ENCODE results near the gene CACNB2. TPM values are rescaled to one million over a fixed set of nuclear protein-coding genes. Genes with fewer than 3 reads are reported as not detected.

CACNB2 gene
- total RNA-seq, 4 donors from 2014 or later: 0.13 to 1.5 (median 0.18) TPM; not detected in 1

- no peaks in the 10 kb centered on the region for H3K9me3 ChIP-seq
- intact Hi-C loops (cut with DNase I; ENCODE audit: low total_unique reads): no loop called here
- H3K27me3 ChIP-seq: no peaks in the 10 kb centered on the region
- no peaks in the 10 kb centered on the region for H3K4me1 ChIP-seq
- in situ Hi-C loops (cut with MboI; ENCODE audit: low sequenced_read_pairs in 4 of 4): no loop called here
- ATAC-seq (no peak), DNase-seq (no peak)
- H3K27ac ChIP-seq: no peak overlapping the region
- no peak overlapping the region for H3K4me3 ChIP-seq
- no peaks in the 10 kb centered on the region for H3K36me3 ChIP-seq
- TF ChIP-seq CTCF (IDR thresholded peaks at IDR 0.05 in 4 of 5, conservative IDR thresholded peaks at IDR 0.05 in 1 of 5): no peak
- TF ChIP-seq POLR2A (IDR thresholded peaks at IDR 0.05): no peak
Observed at GRCh38 chr10:18261063-18261610, 120.9 kb downstream of the CACNB2 start.

GRCh38 chr10:18261768-18262231 is 121.6 kb downstream of the CACNB2 start:
- intact Hi-C loops (cut with DNase I; ENCODE audit: low total_unique reads): no loop called here
- H3K27me3 ChIP-seq: no peaks in the 10 kb centered on the region
- no peaks in the 10 kb centered on the region for H3K9me3 ChIP-seq
- H3K27ac ChIP-seq: no peak overlapping the region
- H3K36me3 ChIP-seq: no peaks in the 10 kb centered on the region
- ATAC-seq (no peak), DNase-seq (no peak)
- in situ Hi-C loops (cut with MboI; ENCODE audit: low sequenced_read_pairs in 4 of 4): no loop called here
- H3K4me1 ChIP-seq: no peaks in the 10 kb centered on the region
- no peak for TF ChIP-seq CTCF (IDR thresholded peaks at IDR 0.05 in 4 of 5, conservative IDR thresholded peaks at IDR 0.05 in 1 of 5)
- TF ChIP-seq POLR2A (IDR thresholded peaks at IDR 0.05): no peak
- H3K4me3 ChIP-seq: no peak overlapping the region

DNA sequence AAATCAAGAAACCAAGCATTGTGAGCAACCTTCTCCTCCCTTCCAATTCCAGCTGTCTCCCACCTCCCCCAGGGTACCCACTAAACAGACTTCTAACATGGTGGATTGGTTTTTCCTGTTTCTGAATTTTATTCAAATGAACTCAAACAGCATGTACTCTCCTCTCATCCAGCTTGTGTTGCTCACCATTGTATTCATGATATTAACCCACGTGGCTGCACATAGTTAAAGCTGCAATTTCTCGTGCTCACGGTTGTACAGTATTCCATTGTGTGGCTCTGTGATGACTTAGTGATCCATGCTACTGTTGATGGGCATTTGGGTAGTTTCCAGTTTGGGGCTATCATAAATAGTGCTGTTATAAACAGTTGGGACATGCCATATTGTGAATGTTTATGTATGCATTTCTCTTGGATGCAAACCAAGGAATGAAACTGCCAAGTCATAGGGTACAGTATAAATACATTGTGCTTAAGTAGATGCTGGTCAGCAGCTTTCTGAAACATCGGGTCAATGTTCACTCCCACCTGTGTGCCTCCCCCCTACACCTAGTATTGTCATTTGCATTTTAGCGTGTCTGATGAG is 124.3 kb downstream of the CACNB2 start:
- Histone ChIP-seq H3K9me3 (no peaks in the 10 kb centered on the region), H3K27me3 (no peaks in the 10 kb centered on the region), H3K36me3 (no peaks in the 10 kb centered on the region), H3K4me3 (no peak overlapping the region), H3K4me1 (no peaks in the 10 kb centered on the region), H3K27ac (no peak overlapping the region)
- in situ Hi-C loops (cut with MboI; ENCODE audit: low sequenced_read_pairs in 4 of 4): no loop called here
- no peak for DNase-seq
- intact Hi-C loops (cut with DNase I; ENCODE audit: low total_unique reads): no loop called here
- ATAC-seq: no peak
- TF ChIP-seq POLR2A (IDR thresholded peaks at IDR 0.05) (no peak), CTCF (IDR thresholded peaks at IDR 0.05 in 4 of 5, conservative IDR thresholded peaks at IDR 0.05 in 1 of 5) (no peak)

GRCh38 chr10:18268005-18268404 is 127.8 kb downstream of the CACNB2 start:
- TF ChIP-seq POLR2A (IDR thresholded peaks at IDR 0.05) (no peak), CTCF (IDR thresholded peaks at IDR 0.05 in 4 of 5, conservative IDR thresholded peaks at IDR 0.05 in 1 of 5) (no peak)
- intact Hi-C loops (cut with DNase I; ENCODE audit: low total_unique reads) (no loop called here), in situ Hi-C loops (cut with MboI; ENCODE audit: low sequenced_read_pairs in 4 of 4) (no loop called here)
- no peak overlapping the region for H3K27ac ChIP-seq
- no peaks in the 10 kb centered on the region for H3K4me1 ChIP-seq
- no peaks in the 10 kb centered on the region for H3K27me3 ChIP-seq
- ATAC-seq (no peak), DNase-seq (no peak)
- H3K4me3 ChIP-seq: no peak overlapping the region
- no peaks in the 10 kb centered on the region for H3K9me3 ChIP-seq
- no peaks in the 10 kb centered on the region for H3K36me3 ChIP-seq

DNA sequence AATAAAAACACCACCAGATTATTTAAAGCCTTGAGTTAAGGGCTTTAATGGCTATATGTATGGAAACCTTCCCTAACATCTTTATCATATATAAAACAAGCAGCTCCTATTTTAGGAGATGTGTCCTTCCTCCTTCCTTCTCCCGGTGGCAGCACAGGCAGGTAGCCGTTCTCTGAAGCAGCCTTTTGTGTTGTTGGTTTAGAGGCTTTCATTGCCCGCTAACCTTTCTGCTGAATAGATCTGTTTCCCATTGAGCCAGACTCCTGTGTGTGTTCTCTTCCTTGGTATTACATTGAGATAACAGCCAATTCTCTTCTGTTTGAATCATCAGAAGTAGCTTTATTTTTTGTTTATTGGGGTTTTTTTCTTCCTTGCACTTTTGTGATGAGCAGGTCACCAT is 131.3 kb downstream of the CACNB2 start:
- Histone ChIP-seq H3K27me3 (no peaks in the 10 kb centered on the region), H3K9me3 (no peaks in the 10 kb centered on the region), H3K4me1 (no peaks in the 10 kb centered on the region), H3K4me3 (no peak overlapping the region), H3K27ac (no peak overlapping the region), H3K36me3 (no peaks in the 10 kb centered on the region)
- TF ChIP-seq POLR2A (IDR thresholded peaks at IDR 0.05): no peak
- TF ChIP-seq CTCF (IDR thresholded peaks at IDR 0.05 in 4 of 5, conservative IDR thresholded peaks at IDR 0.05 in 1 of 5): no peak
- DNase-seq (no peak), ATAC-seq (no peak)
- intact Hi-C loops (cut with DNase I; ENCODE audit: low total_unique reads): no loop called here
- in situ Hi-C loops (cut with MboI; ENCODE audit: low sequenced_read_pairs in 4 of 4): no loop called here

Data from gastrocnemius medialis (tissue), 4 donors.